K562 (cell line): ENCODE measurements around the gene MEF2C. TPM values are rescaled to one million over a fixed set of nuclear protein-coding genes. Genes with fewer than 3 reads are reported as not detected.

ENCODE experiments used
- ATAC-seq: fragments of 200-7000 bp; cut with Tn5 transposase; 3 replicates; pipeline ENCODE4 v1.9.1; 2020; ENCODE audit warnings: moderate library complexity
- BruUV-seq: library from RNA; stranded (reverse); fragments of 400-500 nt; replicated peaks from 2 replicates; lab custom pipeline; 2021; lab: Mats Ljungman, UMichigan
- CTCF ChIA-PET: fragments of 300-600 bp; formaldehyde crosslinking; extraction: SDS; loops from one replicate; lab custom pipeline; 2021; ENCODE audit warnings: low intra/inter-chr PET ratio; lab: Yijun Ruan, JAX
- POLR2A ChIA-PET: fragments of 300-600, 350-650 bp; sonication (Branson Sonifier 250); formaldehyde crosslinking; extraction: SDS; loops from one replicate; lab custom pipeline; 2021; ENCODE audit warnings: antibody characterized with exemption, inconsistent platforms; lab: Yijun Ruan, JAX
- DNase-seq, 4 experiments: peaks; one replicate each; pipeline versions ENCODE4 v3.0.0 to v3.0.0-alpha.2; 2011 to 2018; ENCODE audit warnings: low spot score in 3 of 4, mixed read lengths in 3 of 4; ENCODE audit errors: extremely low read depth in 1 of 4
- FAIRE-seq: peaks from 2 replicates; lab custom pipeline; 2011; peaks lifted over from hg19 to GRCh38; lab: Jason Lieb, UNC
- H2AFZ ChIP-seq: 2 replicates; pipeline ENCODE4 v1.6.0; 2011; ENCODE audit warnings: low read depth, low read length, control low read depth, inconsistent platforms
- H3K27ac ChIP-seq: fragments of 200-600 bp; 3 replicates; pipeline ENCODE4 v1.8.0; 2011; ENCODE audit warnings: low read depth, mild to moderate bottlenecking, control low read depth, inconsistent platforms, low read length, moderate library complexity, mixed read lengths; ENCODE audit errors: extremely low read depth
- H3K27me3 ChIP-seq, 2 experiments: fragments of 300-600 bp in 1 of 2; 2 replicates in 1 of 2; 3 replicates in 1 of 2; pipeline versions ENCODE4 v1.6.0 to v1.8.0; 2011; ENCODE audit warnings: inconsistent platforms in 2 of 2, low read length in 2 of 2, mild to moderate bottlenecking in 1 of 2, mixed read lengths in 1 of 2, moderate library complexity in 1 of 2; ENCODE audit not compliant: control insufficient read depth in 2 of 2, insufficient read depth in 2 of 2
- H3K36me3 ChIP-seq: fragments of 300-600 bp; 3 replicates; pipeline ENCODE4 v1.8.0; 2011; ENCODE audit warnings: mild to moderate bottlenecking, low read length, inconsistent platforms; ENCODE audit not compliant: control insufficient read depth, insufficient read depth
- H3K4me1 ChIP-seq, 2 experiments: fragments of 200-600 bp in 1 of 2; replicated peaks in 1 of 2; 2 replicates in 1 of 2; 3 replicates in 1 of 2; pipeline versions ENCODE4 v1.5.1 to v1.8.0; 2011; ENCODE audit warnings: inconsistent platforms in 2 of 2, low read length in 2 of 2, mild to moderate bottlenecking in 1 of 2, mixed read lengths in 1 of 2, moderate library complexity in 1 of 2; ENCODE audit not compliant: control insufficient read depth in 2 of 2, insufficient read depth in 2 of 2
- H3K4me2 ChIP-seq: 2 replicates; pipeline ENCODE4 v1.6.1; 2011; ENCODE audit warnings: low read length, control low read depth, inconsistent platforms, mixed read lengths; ENCODE audit not compliant: insufficient read depth
- H3K4me3 ChIP-seq: fragments of 200-600 bp; sonication (generic), shearing (Covaris generic); 2 replicates; pipeline ENCODE4 v1.5.1; 2016; ENCODE audit warnings: control low read depth, inconsistent platforms
- H3K79me2 ChIP-seq: fragments of 200-600 bp; 3 replicates; pipeline ENCODE4 v1.8.0; 2011; ENCODE audit warnings: low read length, inconsistent platforms; ENCODE audit not compliant: control insufficient read depth, insufficient read depth
- H3K9ac ChIP-seq, 2 experiments: 2 replicates each; pipeline versions ENCODE4 v1.6.0 to v1.6.1; 2011; ENCODE audit warnings: low read depth in 2 of 2, low read length in 2 of 2, control low read depth in 1 of 2, inconsistent platforms in 1 of 2, mild to moderate bottlenecking in 1 of 2, mixed read lengths in 1 of 2; ENCODE audit not compliant: insufficient read depth in 1 of 2
- H3K9me1 ChIP-seq: one replicate; pipeline ENCODE4 v1.6.0; 2011; ENCODE audit warnings: inconsistent platforms, mild to moderate bottlenecking, low read length, moderate library complexity; ENCODE audit not compliant: control insufficient read depth, insufficient read depth
- H3K9me3 ChIP-seq: replicated peaks from 2 replicates; pipeline ENCODE4 v1.5.1; 2011; ENCODE audit warnings: low read depth, low read length, inconsistent platforms; ENCODE audit not compliant: control insufficient read depth, insufficient read depth
- H4K20me1 ChIP-seq: replicated peaks from 2 replicates; pipeline ENCODE4 v1.6.1; 2011; ENCODE audit warnings: low read length, inconsistent platforms, mixed read lengths; ENCODE audit not compliant: control insufficient read depth, insufficient read depth
- PCBP2 ChIP-seq: fragments of 200-400 bp; formaldehyde crosslinking; IDR thresholded peaks from 2 replicates; pipeline ENCODE4 v1.6.1; 2018; ENCODE audit warnings: low read length, low read depth, mild to moderate bottlenecking, moderate library complexity; ENCODE audit not compliant: poor library complexity, severe bottlenecking
- WGBS: fragments of 100-300 bp; shearing (Covaris generic); methylation state at CpG from one replicate; pipeline ENCODE4 v1.1.6; 2016; ENCODE audit warnings: low coverage, mixed read lengths; ENCODE audit not compliant: insufficient coverage; ENCODE audit errors: missing lambda C conversion rate; 5-methylcytosine and 5-hydroxymethylcytosine counted together
- in situ Hi-C: fragments of 300-500 bp; cut with MboI; formaldehyde crosslinking; loops from 4 replicates; pipeline ENCODE4 v1.15.0; 2018; ENCODE audit warnings: inconsistent platforms, mixed read lengths
- intact Hi-C: fragments of 100-400 bp; cut with micrococcal nuclease; formaldehyde crosslinking; loops from 2 replicates; pipeline ENCODE4 v1.14.2; 2022
- polyA plus RNA-seq, 8 experiments: library from polyadenylated mRNA; depleted of rRNA in 4 of 8; stranded (reverse) in 5 of 8; unstranded in 3 of 8; fragments of >200 nt; fragmentation: Nextera tagmentation in 2 of 8; fragmentation: Illumina TruSeq in 1 of 8; extraction: Ambion mirVana in 2 of 8; extraction: Trizol in 1 of 8; gene quantifications; 2 replicates each; pipeline versions ENCODE4 v1.2.1 to v1.2.3, GENCODE V29; 2011 to 2014; ENCODE audit warnings: inconsistent platforms in 1 of 8, missing spikeins in 1 of 8
- total RNA-seq, 7 experiments: library from RNA; depleted of rRNA in 6 of 7; stranded (reverse); fragments of >200 nt in 6 of 7; fragmentation: Illumina TruSeq in 2 of 7; extraction: Trizol in 2 of 7; gene quantifications; 2 replicates each; pipeline versions ENCODE4 v1.2.1 to v1.2.3, GENCODE V29; 2011 to 2021; ENCODE audit warnings: low replicate concordance in 1 of 7

The MEF2C gene
- total and polyA plus RNA-seq, 9 of the 15 experiments (the other 6 are each of a cell fraction or from before 2014, with no cell fraction given), result 25.1 to 67.8 (median 58.3) TPM

DNA sequence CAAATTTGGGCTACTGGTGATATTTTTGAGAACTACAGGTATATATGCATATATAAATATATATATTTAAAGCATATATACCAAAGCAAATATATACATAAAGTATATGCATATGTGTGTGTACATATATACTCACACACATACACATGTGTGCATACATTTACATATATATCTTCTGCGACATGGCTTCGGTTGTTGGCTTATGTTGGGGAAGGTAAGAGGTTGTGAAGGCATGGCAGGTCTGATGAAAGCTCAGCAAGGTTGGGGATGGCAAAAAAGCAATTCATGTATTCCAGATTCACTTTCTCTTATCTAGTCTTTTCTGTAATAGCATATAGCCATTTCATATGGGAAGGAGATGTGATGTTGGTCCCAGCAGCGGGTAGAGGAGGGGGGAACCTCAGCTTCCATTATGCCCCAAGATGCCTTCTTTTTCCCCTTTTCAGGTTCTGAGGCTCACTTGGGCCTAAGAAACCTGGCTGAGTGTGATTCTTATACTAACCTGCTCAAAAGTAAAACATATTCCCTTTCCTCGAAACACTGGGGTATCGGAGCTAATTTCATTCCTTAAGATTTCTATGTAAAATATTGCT lies 201.7 kb downstream of the MEF2C start:
- TF ChIP-seq PCBP2, result no peak
- no TSS peak for BruUV-seq
- Histone ChIP-seq H3K4me3 (no peak overlapping the region), H3K36me3 (no peaks in the 10 kb centered on the region), H3K79me2 (no peaks in the 10 kb centered on the region), H3K27me3 (peaks cover 32 to 45% of the 10 kb centered on the region in 2 experiments; a peak in 4 of 5 replicates), H3K9me3 (no peaks in the 10 kb centered on the region), H3K9me1 (peaks cover 3% of the 10 kb centered on the region), H3K27ac (no peak overlapping the region), H4K20me1 (no peaks in the 10 kb centered on the region; the same call in 1 of the 2 replicates), H3K4me2 (no peak overlapping the region), H3K4me1 (peaks cover 0 to 22% of the 10 kb centered on the region in 2 experiments; a peak in 2 of 5 replicates), H3K9ac (no peak overlapping the region), H2AFZ (no peak overlapping the region)
- no peak for FAIRE-seq
- DNase-seq, result no peak
- in situ Hi-C loops (no loop called here), intact Hi-C loops (loop anchor here (5.0 kb wide), 1 partner anchor 539 kb away; no protein-coding TSS in a partner anchor)
- CTCF ChIA-PET, result interaction anchor here (1.8 kb wide), 1 partner anchor 901 kb away, joined by 6 read pairs; no protein-coding TSS in a partner anchor
- WGBS, result 21% methylated on average over 5 of the region's 5 CpGs
- ATAC-seq, result no peak
- POLR2A ChIA-PET, result interaction anchor here (0.7 kb wide), 1 partner anchor 571 kb away, joined by 3 read pairs; no protein-coding TSS in a partner anchor
